CD4-positive, alpha-beta memory T cell (primary cell): ENCODE data around the gene PHF12. TPM values are rescaled to one million over a fixed set of nuclear protein-coding genes. Genes with fewer than 3 reads are reported as not detected.
A peak's percentile ranks its signal among the peaks of the same experiment; 100 is the strongest.
"Not testable (repeated sequence)": the region's sequence is repeated elsewhere in the genome, so short reads cannot be mapped to it uniquely, and the experiment has no call there.

ENCODE experiments used
- CTCF ChIA-PET: fragments of 350-600 bp; sonication (Branson Sonifier 250); formaldehyde crosslinking; loops from one replicate; lab custom pipeline; 2021; ENCODE audit warnings: inconsistent platforms; ENCODE audit not compliant: partially characterized antibody; lab: Charles Lee
- POLR2A ChIA-PET: fragments of 350-600 bp; sonication (Branson Sonifier 250); formaldehyde crosslinking; loops from one replicate; lab custom pipeline; 2021; ENCODE audit not compliant: partially characterized antibody; lab: Charles Lee
- DNase-seq, 5 donors: peaks; one replicate each; pipeline versions ENCODE4 v3.0.0 to v3.0.0-alpha.2; 2020 to 2022; ENCODE audit warnings: mixed read lengths in 1 of 5
- H3K27ac ChIP-seq: one replicate; pipeline ENCODE4 v1.7.0; 2013; ENCODE audit warnings: low read depth, low read length
- H3K27me3 ChIP-seq: 2 replicates; pipeline ENCODE4 v1.7.0; 2013; ENCODE audit warnings: mild to moderate bottlenecking, low read length, moderate library complexity; ENCODE audit not compliant: insufficient read depth
- H3K36me3 ChIP-seq: 2 replicates; pipeline ENCODE4 v1.7.0; 2013; ENCODE audit warnings: mild to moderate bottlenecking, low read length, moderate library complexity; ENCODE audit not compliant: insufficient read depth
- H3K4me1 ChIP-seq: 2 replicates; pipeline ENCODE4 v1.7.0; 2013; ENCODE audit warnings: mild to moderate bottlenecking, low read length, moderate library complexity; ENCODE audit not compliant: insufficient read depth
- H3K4me3 ChIP-seq, 2 donors: one replicate each; pipeline ENCODE4 v1.7.0; 2013; ENCODE audit warnings: low read length in 2 of 2, mild to moderate bottlenecking in 1 of 2
- H3K9me3 ChIP-seq, 2 donors: one replicate each; pipeline ENCODE4 v1.7.0; 2013; ENCODE audit warnings: low read length in 2 of 2, control low read depth in 1 of 2; ENCODE audit not compliant: control insufficient read depth in 1 of 2
- H3K27ac Mint-ChIP-seq, 7 donors: one replicate each; pipeline ENCODE4 v1.8.0; 2020 to 2021; ENCODE audit warnings: mixed read lengths in 7 of 7, mild to moderate bottlenecking in 6 of 7, inconsistent platforms in 3 of 7, moderate library complexity in 3 of 7
- H3K27me3 Mint-ChIP-seq, 2 donors: one replicate each; pipeline ENCODE4 v1.8.0; 2020 to 2021; ENCODE audit warnings: mixed read lengths in 2 of 2
- H3K36me3 Mint-ChIP-seq, 2 donors: one replicate each; pipeline ENCODE4 v1.8.0; 2020 to 2021; ENCODE audit warnings: mixed read lengths in 2 of 2, inconsistent platforms in 1 of 2, mild to moderate bottlenecking in 1 of 2
- H3K4me1 Mint-ChIP-seq, 4 donors: one replicate each; pipeline ENCODE4 v1.8.0; 2020 to 2021; ENCODE audit warnings: mixed read lengths in 4 of 4, mild to moderate bottlenecking in 1 of 4
- H3K4me3 Mint-ChIP-seq, 8 donors: one replicate each; pipeline ENCODE4 v1.8.0; 2020 to 2021; ENCODE audit warnings: mixed read lengths in 8 of 8, mild to moderate bottlenecking in 7 of 8, moderate library complexity in 6 of 8, inconsistent platforms in 3 of 8
- H3K9me3 Mint-ChIP-seq, 8 donors: one replicate each; pipeline ENCODE4 v1.8.0; 2020 to 2021; ENCODE audit warnings: mixed read lengths in 8 of 8, mild to moderate bottlenecking in 5 of 8, inconsistent platforms in 3 of 8, moderate library complexity in 1 of 8
- intact Hi-C: fragments of 100-400 bp; cut with micrococcal nuclease; formaldehyde crosslinking; loops from one replicate; pipeline ENCODE4 v1.15.1; 2023
- polyA plus RNA-seq, 2 donors: library from polyadenylated mRNA; unstranded; fragments of 300-500 nt; fragmentation: Illumina TruSeq; gene quantifications; one replicate each; pipeline ENCODE4 v1.2.3, GENCODE V29; 2021
- total RNA-seq, 2 experiments: library from RNA; stranded (reverse); gene quantifications; one replicate each; pipeline ENCODE4 v1.2.3, GENCODE V29; 2021

Gene PHF12
- total and polyA plus RNA-seq, 4 experiments from 2014 or later, result 5.0 to 135 (median 68.7) TPM

DNA sequence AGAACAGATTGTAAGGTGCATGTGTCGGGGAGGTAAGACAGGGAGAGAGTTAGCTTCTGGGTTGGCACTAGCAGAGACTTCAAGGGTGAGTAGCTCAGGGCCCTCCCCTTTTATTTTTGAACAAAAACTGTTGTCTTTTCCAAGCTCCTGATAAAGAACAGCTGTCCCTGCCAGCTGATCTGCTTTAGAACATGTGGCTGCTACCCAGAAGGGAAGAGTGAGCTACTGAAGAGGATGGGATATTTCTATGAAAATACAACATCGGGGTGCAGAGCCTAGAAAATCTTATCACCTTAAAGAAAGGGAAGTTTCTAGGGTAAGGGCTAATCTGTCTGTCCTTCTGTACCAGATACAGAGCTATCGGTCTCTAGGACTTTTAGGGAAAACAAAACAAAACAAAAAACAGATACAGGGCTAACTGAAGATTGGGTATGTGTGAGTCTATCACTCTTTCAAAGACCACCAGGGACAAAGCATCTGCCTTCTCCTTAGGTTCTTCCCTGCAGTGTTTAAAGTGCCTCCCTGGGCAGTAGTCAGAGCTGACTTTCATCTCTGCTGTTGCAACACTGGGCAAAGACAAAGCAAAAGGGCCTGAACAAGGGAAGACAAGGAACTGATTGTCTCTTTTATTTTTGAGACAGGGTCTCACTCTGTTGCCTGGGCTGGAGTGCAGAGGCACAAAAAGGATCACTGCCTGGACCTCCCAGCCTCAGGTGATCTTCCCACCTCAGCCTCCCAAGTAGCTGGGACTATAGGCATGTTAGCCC, 43.4 kb downstream of the PHF12 start:
- H3K27ac ChIP-seq, result no peak overlapping the region
- no peak for DNase-seq
- Mint-ChIP-seq H3K36me3 (peaks cover 53 to 70% of the 10 kb centered on the region in 2 donors), H3K27me3 (no peaks in the 10 kb centered on the region), H3K9me3 (no peaks in the 10 kb centered on the region), H3K27ac (peak overlapping the region in 5 of 7 donors; percentile 25 to 54 (median 46)), H3K4me3 (no peak overlapping the region), H3K4me1 (peaks cover 4 to 12% (median 8%) of the 10 kb centered on the region in 4 donors)
- intact Hi-C loops, result no loop called here
- H3K4me1 ChIP-seq, result peaks cover 6% of the 10 kb centered on the region
- H3K36me3 ChIP-seq, result peaks cover 68% of the 10 kb centered on the region
- H3K4me3 ChIP-seq, result no peak overlapping the region
- no peaks in the 10 kb centered on the region for H3K9me3 ChIP-seq
- H3K27me3 ChIP-seq, result no peaks in the 10 kb centered on the region
- CTCF ChIA-PET, result interaction anchor here (0.6 to 4.7 kb wide), 9 partner anchors 9 to 180 kb away, joined by 3 to 31 read pairs (median 6); no protein-coding TSS in a partner anchor
- POLR2A ChIA-PET, result interaction anchor here (0.6 to 7.3 kb wide), 5 partner anchors 11 to 66 kb away, joined by 3 to 45 read pairs (median 4); partner anchors contain the start of gene FLOT2

DNA sequence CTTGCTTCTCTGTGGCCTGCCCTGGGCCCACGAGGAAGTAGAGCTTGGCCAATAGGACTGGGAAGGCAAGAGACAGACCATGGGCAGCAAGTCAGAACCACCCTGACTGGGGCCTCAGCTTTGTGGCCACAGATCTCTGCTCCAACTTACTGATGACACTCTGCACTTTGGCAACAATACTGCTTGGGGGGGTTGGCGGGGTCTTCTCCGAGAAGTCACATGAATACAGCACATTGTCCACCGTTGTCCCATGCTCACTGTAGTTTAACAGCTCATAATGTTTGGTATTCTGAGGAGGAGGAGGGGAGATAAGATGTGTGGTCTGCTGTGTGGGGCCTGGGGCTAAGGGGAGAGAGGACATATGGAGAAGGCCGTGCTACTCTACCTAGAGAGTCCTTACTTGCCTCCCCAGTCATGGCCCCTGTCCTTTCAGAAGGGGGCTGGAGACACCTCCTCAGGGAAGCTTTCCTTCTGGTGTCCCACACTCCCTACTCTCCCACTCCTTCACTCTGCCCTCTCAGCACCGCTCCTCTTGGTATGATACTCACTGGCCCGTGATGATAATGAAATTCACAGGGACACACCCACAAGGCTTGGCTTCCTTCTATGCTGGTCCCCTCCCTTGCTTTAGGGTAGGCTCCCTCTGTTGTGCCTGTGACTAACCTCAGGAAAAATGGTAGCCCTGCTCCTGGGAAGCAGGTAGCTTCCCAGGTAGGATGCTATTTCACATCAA, 44.4 kb downstream of the PHF12 start:
- ChIA-PET CTCF (interaction anchor here (0.6 to 4.7 kb wide), 8 partner anchors 10 to 516 kb away, joined by 3 to 31 read pairs (median 7); no protein-coding TSS in a partner anchor), POLR2A (interaction anchor here (0.6 to 7.3 kb wide), 5 partner anchors 10 to 45 kb away, joined by 4 to 45 read pairs (median 8); partner anchors contain the start of genes FLOT2 and PHF12)
- Mint-ChIP-seq H3K27me3 (no peaks in the 10 kb centered on the region), H3K4me1 (peaks cover 7 to 17% (median 15%) of the 10 kb centered on the region in 4 donors), H3K36me3 (peaks cover 44 to 64% of the 10 kb centered on the region in 2 donors), H3K27ac (peak overlapping the region in 5 of 7 donors; percentile 24 to 77 (median 49)), H3K9me3 (no peaks in the 10 kb centered on the region), H3K4me3 (no peak overlapping the region)
- Histone ChIP-seq H3K36me3 (peaks cover 58% of the 10 kb centered on the region), H3K4me3 (no peak overlapping the region), H3K4me1 (peaks cover 9% of the 10 kb centered on the region), H3K9me3 (no peaks in the 10 kb centered on the region), H3K27ac (no peak overlapping the region), H3K27me3 (no peaks in the 10 kb centered on the region)
- no peak for DNase-seq
- intact Hi-C loops, result no loop called here

DNA sequence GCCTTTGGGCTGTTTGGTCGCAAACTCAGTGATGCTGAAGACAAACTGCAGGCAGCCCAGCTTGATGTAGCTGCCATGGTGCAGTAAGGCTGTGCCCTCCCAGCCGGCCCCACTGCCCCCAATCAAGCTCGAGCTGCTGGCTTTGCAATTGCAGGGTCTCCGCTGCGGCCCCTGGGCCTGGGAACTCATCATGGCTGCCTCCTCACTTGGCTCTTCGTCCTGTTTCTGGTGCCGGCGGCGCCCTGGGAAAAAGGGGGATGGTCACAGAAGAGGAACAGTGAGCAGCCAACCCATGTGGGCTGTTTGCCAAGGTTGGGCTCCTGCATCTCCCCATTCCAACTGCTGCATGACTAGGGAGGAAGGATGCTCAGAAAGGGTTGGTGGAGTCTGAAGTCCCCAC, 45.0 kb downstream of the PHF12 start:
- no peak overlapping the region for H3K4me3 Mint-ChIP-seq
- H3K9me3 ChIP-seq, result no peaks in the 10 kb centered on the region
- POLR2A ChIA-PET, result interaction anchor here (1.6 to 7.3 kb wide), 3 partner anchors 9 to 45 kb away, joined by 5 to 45 read pairs (median 8); partner anchors contain the start of genes FLOT2 and PHF12
- peak overlapping the region in 2 of 7 donors; percentile 64 to 70 for H3K27ac Mint-ChIP-seq
- intact Hi-C loops, result no loop called here
- CTCF ChIA-PET, result interaction anchor here (0.6 to 2.1 kb wide), 4 partner anchors 11 to 516 kb away, joined by 3 to 8 read pairs (median 4); no protein-coding TSS in a partner anchor
- peaks cover 52% of the 10 kb centered on the region for H3K36me3 ChIP-seq
- H3K9me3 Mint-ChIP-seq, result no peaks in the 10 kb centered on the region
- H3K27ac ChIP-seq, result no peak overlapping the region
- no peak for DNase-seq
- H3K36me3 Mint-ChIP-seq, result peaks cover 40 to 59% of the 10 kb centered on the region in 2 donors
- H3K27me3 Mint-ChIP-seq, result no peaks in the 10 kb centered on the region
- no peaks in the 10 kb centered on the region for H3K27me3 ChIP-seq
- H3K4me1 Mint-ChIP-seq, result peaks cover 13 to 22% (median 20%) of the 10 kb centered on the region in 4 donors
- peaks cover 15% of the 10 kb centered on the region for H3K4me1 ChIP-seq
- H3K4me3 ChIP-seq, result no peak overlapping the region

DNA sequence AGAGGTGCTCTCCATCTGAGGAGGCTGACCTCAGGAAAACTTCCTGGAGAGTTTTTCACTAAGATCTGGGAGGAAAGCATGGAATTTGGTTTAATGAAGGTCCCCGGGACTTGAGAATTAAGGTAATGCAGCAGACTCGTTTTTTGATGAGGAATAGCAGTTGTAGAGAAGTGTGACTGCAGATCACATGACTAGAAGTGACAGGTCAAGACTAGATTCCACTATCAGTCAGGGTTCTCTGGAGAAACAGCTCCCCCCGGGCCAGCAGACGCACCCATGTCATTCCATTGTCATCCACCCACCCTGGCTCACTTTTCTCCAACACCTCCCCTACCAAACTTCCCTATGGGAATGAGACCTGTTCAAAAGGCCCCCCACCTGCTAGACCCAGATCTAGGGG, 46.5 kb downstream of the PHF12 start:
- H3K9me3 ChIP-seq, result no peaks in the 10 kb centered on the region
- ChIA-PET POLR2A (interaction anchor here (1.0 to 9.9 kb wide), 3 partner anchors 8 to 178 kb away, joined by 3 to 193 read pairs (median 26); partner anchors contain the start of genes NEK8, PHF12 and TLCD1), CTCF (interaction anchor here (1.1 to 4.6 kb wide), 10 partner anchors 11 to 177 kb away, joined by 3 to 48 read pairs (median 7); partner anchors contain the start of genes NEK8, PHF12 and TLCD1)
- peak overlapping the region in 6 of 7 donors; percentile 32 to 92 (median 74) for H3K27ac Mint-ChIP-seq
- no peaks in the 10 kb centered on the region for H3K27me3 Mint-ChIP-seq
- H3K4me1 Mint-ChIP-seq, result peaks cover 22 to 33% (median 28%) of the 10 kb centered on the region in 4 donors
- H3K4me3 Mint-ChIP-seq, result peak overlapping the region in 1 of 8 donors; percentile 20
- intact Hi-C loops, result no loop called here
- H3K36me3 ChIP-seq, result peaks cover 37% of the 10 kb centered on the region
- H3K4me3 ChIP-seq, result no peak overlapping the region
- H3K27ac ChIP-seq, result no peak overlapping the region
- no peaks in the 10 kb centered on the region for H3K27me3 ChIP-seq
- H3K9me3 Mint-ChIP-seq, result no peaks in the 10 kb centered on the region
- peaks cover 25 to 48% of the 10 kb centered on the region in 2 donors for H3K36me3 Mint-ChIP-seq
- no peak for DNase-seq
- peaks cover 26% of the 10 kb centered on the region for H3K4me1 ChIP-seq

DNA sequence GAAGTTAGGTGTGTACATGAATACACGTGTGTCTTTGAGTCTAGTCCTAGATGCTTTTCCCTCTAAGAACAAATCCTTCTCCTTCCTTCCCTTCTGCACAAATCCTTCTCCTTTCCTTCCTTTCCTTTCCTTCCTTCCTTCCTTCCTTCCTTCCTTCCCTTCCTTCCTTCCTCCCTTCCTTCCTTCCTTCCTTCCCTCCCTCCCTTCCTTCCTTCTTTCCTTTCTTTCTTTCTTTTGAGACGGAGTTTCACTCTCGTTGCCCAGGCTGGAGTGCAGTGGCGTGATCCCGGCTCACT, 47.8 kb downstream of the PHF12 start:
- Mint-ChIP-seq H3K4me1 (peaks cover 28 to 45% (median 35%) of the 10 kb centered on the region in 4 donors), H3K27ac (peak overlapping the region; percentile 85 to 92 (median 88)), H3K4me3 (peak overlapping the region; percentile 63 to 89 (median 71)), H3K36me3 (peaks cover 22 to 45% of the 10 kb centered on the region in 2 donors)
- ChIA-PET CTCF (interaction anchor here (0.5 to 4.6 kb wide), 19 partner anchors 9 to 176 kb away, joined by 3 to 48 read pairs (median 4); partner anchors contain the start of genes NEK8, PHF12 and TLCD1), POLR2A (interaction anchor here (0.5 to 9.9 kb wide), 10 partner anchors 9 to 183 kb away, joined by 3 to 193 read pairs (median 8); partner anchors contain the start of genes ERAL1, NEK8, PHF12 and RPL23A)
- Histone ChIP-seq H3K4me1 (peaks cover 30% of the 10 kb centered on the region), H3K27ac (peak overlapping the region; percentile 21), H3K36me3 (peaks cover 27% of the 10 kb centered on the region)
- not testable (repeated sequence) for H3K27me3 Mint-ChIP-seq, H3K9me3 Mint-ChIP-seq, H3K9me3 ChIP-seq, H3K4me3 ChIP-seq, DNase-seq, H3K27me3 ChIP-seq
- intact Hi-C loops, result loop anchor here (1.0 kb wide), 8 partner anchors 13 to 175 kb away; partner anchors contain the start of genes FAM222B and NEK8

DNA sequence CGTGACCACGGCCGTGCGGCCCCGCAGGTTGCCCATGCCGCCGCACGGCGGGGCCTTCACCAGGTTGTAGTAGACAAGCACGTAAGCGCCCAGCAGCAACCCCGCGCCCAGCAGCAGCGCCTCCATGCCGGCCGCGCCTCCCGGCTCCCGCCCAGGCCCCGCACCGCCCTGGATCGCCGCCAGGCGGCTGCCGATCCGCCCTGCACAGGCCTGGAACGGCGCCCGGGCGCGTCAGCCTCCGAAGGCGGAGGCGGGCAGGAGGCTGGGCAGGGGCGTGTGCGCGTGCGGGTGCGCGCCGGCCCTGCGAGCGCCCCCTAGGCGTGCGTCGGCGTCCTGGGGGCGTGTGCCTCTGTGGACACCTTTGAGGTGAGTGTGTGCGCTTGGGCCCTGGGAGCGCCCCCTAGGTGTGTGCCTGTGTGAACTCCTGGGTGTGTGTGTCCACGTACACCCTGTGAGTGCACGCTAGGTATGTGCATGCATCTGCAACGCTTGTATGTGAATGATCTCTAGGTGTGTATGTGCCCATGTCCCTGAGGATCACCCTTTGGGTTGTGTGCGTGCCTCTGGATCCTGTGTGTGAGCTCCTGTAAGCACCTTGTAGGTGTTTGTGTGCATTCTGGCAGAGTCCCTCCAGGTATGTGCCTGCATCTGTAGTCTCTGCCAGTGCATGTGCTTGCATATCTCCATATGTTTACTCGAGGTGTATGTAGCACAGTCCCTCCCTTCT, 48.3 kb downstream of the PHF12 start, which contains the start of gene DHRS13:
DHRS13 (minus strand) TSS at position 261 of the 727 bp plus-strand sequence; CDS start at position 126, 135 bp downstream.
- H3K27ac ChIP-seq, result peak within 1 kb of the TSS; percentile 76
- CTCF ChIA-PET, result interaction anchor here (0.5 to 4.6 kb wide), 29 partner anchors 9 to 183 kb away, joined by 3 to 48 read pairs (median 5); partner anchors contain the start of genes FAM222B, NEK8, PHF12 and RPL23A
- Mint-ChIP-seq H3K36me3 (peaks cover 21 to 45% of the 10 kb centered on the region in 2 donors), H3K9me3 (no peaks in the 10 kb centered on the region), H3K4me1 (peaks cover 31 to 50% (median 37%) of the 10 kb centered on the region in 4 donors), H3K27ac (peak within 1 kb of the TSS; percentile 89 to 97 (median 93)), H3K27me3 (no peaks in the 10 kb centered on the region), H3K4me3 (peak within 1 kb of the TSS; percentile 83 to 97 (median 90))
- H3K4me3 ChIP-seq, result peak within 1 kb of the TSS; percentile 77 to 95
- intact Hi-C loops, result loop anchor here (1.0 kb wide), 8 partner anchors 13 to 175 kb away; partner anchors contain the start of genes FAM222B and NEK8
- H3K4me1 ChIP-seq, result peaks cover 35% of the 10 kb centered on the region
- H3K36me3 ChIP-seq, result peaks cover 22% of the 10 kb centered on the region
- peak; percentile 93 to 98 (median 96) for DNase-seq
- H3K9me3 ChIP-seq, result no peaks in the 10 kb centered on the region
- POLR2A ChIA-PET, result interaction anchor here (0.5 to 9.9 kb wide), 15 partner anchors 10 to 191 kb away, joined by 3 to 193 read pairs (median 8); partner anchors contain the start of genes ERAL1, FAM222B, NEK8 and PHF12
- H3K27me3 ChIP-seq, result no peaks in the 10 kb centered on the region
